GM10248 (cell line): Measurements from ENCODE around the gene HUS1.
"Not testable (repeated sequence)": the region's sequence is repeated elsewhere in the genome, so short reads cannot be mapped to it uniquely, and the experiment has no call there.

ENCODE experiments used
- CTCF ChIA-PET: fragments of 300-600 bp; sonication (Branson Sonifier 250); formaldehyde crosslinking; extraction: SDS; loops from one replicate; lab custom pipeline; 2021; ENCODE audit warnings: antibody characterized with exemption; lab: Yijun Ruan, JAX
- POLR2A ChIA-PET: fragments of 350-650 bp; sonication (Branson Sonifier 250); formaldehyde crosslinking; extraction: SDS; loops from one replicate; lab custom pipeline; 2020; ENCODE audit warnings: antibody characterized with exemption; lab: Yijun Ruan, JAX
- DNase-seq: peaks from one replicate; pipeline ENCODE4 v3.0.0; 2012; ENCODE audit errors: extremely low spot score
- TF ChIP-seq, protein P1 (sequence below): IDR thresholded peaks from 2 replicates; pipeline ENCODE4 v1.5.1; 2012; ENCODE audit warnings: mild to moderate bottlenecking, low read depth; ENCODE audit errors: extremely low read depth, missing control alignments, control extremely low read depth

Gene HUS1

DNA sequence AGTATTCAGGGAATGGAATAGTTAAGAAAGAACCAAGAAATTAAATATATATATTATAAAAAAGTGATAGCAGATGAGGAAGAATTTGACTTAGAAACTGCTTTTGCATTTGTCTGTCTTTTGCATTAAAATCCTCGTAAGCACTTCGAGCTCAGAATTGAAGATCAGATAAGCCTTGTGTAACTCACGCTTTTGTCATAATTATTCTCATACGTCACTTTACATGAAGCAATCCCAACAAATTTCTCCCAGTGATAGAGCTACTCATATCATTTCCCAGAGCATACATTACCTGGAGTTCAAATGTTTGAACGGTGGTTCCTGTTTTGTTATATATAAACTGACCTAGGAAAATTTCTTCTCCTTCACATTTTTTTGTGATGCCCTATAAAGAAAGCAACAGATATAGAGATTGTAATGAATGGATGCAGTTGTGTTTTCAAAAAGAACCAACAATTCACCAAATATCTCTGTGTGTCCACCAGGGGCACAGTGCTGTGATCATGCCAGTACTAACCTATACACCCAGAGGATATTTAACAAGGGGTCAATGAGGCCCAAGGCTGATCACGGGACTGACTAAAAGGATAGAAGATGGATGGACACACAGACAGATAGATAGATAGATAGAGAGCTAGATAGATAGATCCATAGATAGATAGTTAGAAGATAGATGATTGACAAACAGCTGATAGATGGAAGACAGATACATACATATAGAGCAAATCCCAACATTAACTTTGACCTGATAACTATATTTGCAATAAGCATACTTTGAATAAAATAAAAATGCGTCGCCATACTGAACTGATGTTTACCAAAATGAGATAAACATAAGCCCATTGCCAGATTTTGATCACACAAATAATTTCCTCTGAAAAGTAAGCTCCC, 9.3 kb upstream of the HUS1 start:
- no peak for DNase-seq
- CTCF ChIA-PET = interaction anchor here (0.8 to 3.2 kb wide), 11 partner anchors 9 to 121 kb away, joined by 3 to 33 read pairs (median 5); partner anchors contain the start of genes HUS1 and PKD1L1
- POLR2A ChIA-PET = no interaction called here
- TF ChIP-seq, protein P1, sequence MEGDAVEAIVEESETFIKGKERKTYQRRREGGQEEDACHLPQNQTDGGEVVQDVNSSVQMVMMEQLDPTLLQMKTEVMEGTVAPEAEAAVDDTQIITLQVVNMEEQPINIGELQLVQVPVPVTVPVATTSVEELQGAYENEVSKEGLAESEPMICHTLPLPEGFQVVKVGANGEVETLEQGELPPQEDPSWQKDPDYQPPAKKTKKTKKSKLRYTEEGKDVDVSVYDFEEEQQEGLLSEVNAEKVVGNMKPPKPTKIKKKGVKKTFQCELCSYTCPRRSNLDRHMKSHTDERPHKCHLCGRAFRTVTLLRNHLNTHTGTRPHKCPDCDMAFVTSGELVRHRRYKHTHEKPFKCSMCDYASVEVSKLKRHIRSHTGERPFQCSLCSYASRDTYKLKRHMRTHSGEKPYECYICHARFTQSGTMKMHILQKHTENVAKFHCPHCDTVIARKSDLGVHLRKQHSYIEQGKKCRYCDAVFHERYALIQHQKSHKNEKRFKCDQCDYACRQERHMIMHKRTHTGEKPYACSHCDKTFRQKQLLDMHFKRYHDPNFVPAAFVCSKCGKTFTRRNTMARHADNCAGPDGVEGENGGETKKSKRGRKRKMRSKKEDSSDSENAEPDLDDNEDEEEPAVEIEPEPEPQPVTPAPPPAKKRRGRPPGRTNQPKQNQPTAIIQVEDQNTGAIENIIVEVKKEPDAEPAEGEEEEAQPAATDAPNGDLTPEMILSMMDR = no peak

DNA sequence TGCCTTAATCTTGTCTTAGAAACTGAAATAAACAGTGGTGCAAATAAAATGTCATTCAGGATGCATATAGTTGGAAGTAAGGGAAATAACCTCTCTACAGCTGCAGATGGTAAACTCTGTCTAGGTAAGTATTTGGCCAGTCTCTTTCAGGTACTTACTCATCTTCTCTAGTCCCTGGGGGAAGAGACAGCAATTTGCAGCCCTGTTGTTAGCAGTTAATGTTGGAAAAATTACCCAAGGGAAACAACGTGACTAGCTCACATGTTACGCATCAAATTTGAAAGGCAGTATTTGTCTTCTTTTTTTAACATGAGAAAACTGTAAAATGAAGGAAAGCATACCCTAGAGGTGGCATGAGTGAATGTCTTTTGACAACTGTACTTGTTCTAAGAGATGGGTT, 3.2 kb upstream of the HUS1 start:
- TF ChIP-seq, protein P1 = no peak
- ChIA-PET POLR2A (no interaction called here), CTCF (interaction anchor here (0.7 to 2.7 kb wide), 8 partner anchors 9 to 128 kb away, joined by 3 to 16 read pairs (median 6); no protein-coding TSS in a partner anchor)
- no peak for DNase-seq

DNA sequence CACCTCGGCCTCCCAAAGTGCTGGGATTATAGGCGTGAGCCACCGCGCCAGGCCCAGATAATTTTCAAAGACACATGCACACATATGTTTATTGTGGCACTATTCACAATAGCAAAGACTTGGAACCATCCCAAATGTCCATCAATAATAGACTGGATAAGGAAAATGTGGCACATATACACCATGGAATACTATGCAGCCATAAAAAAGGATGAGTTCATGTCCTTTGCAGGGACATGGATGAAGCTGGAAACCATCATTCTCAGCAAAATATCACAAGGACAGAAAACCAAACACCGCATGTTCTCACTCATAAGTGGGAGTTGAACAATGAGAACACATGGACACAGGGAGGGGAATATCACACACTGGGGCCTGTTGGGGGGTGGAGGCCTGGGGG, 1.2 kb upstream of the HUS1 start:
- CTCF ChIA-PET, POLR2A ChIA-PET, DNase-seq: not testable (repeated sequence)

DNA sequence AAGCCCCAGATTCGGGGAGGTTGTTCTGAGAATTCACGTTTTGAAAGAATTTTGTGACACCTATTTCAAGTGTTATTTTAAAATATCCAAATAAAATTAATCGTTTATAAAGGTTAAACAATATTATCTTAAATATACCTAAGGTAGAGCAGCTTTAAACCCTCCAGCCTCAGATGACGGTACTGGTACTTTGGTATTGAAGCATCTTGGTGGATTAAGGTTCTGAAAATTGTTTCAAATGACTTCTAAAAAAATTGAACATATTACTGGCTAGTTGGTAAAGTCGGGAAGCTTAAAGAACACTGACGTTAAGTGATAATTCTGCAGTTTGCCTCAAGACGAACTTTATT, 392 bp upstream of the HUS1 start:
- DNase-seq = no peak
- ChIA-PET CTCF (interaction anchor here (3.5 kb wide), 1 partner anchor 9 kb away, joined by 13 read pairs; no protein-coding TSS in a partner anchor), POLR2A (no interaction called here)
- TF ChIP-seq, protein P1 = no peak

DNA sequence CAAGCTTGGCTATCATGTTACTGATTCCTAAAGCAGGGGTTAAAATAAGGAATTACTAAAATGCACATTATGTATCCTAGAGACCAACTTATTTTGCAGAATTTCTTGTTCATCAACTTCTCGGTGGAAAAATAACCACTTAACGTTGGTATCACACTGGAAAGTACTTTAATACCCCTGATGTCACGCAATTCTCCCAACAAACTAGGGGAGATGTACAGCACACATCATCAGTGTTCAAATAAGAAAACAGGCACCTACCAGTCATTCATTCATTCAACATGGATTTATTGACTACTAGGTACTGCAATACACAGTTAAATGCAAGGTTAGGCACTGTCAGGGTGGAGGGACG, 648 bp downstream of the HUS1 start:
- CTCF ChIA-PET = interaction anchor here (1.4 to 3.5 kb wide), 8 partner anchors 10 to 134 kb away, joined by 4 to 13 read pairs (median 7); no protein-coding TSS in a partner anchor
- POLR2A ChIA-PET = interaction anchor here (1.1 kb wide), 1 partner anchor 10 kb away, joined by 3 read pairs; no protein-coding TSS in a partner anchor
- no peak for DNase-seq
- TF ChIP-seq, protein P1 = no peak

DNA sequence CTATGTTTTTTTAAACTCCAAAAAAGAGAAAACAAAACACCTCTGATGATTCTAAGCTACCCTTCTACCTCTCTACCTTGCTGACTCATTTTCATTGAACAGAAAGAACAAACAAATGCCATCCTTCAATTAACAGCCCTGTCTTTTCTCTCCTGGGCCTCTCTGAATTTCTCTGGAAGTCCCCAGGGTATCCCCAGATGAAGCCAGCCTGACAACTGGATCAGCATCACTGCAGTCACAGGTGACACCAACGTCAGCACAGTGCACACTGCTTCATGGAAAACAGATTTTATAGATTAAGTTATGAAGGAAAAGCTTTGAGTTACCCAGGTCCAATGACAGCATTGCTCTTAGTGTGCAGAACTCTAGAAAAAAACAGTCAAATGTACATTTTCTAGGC, 5.7 kb downstream of the HUS1 start:
- CTCF ChIA-PET = interaction anchor here (0.8 to 4.6 kb wide), 7 partner anchors 9 to 137 kb away, joined by 3 to 37 read pairs (median 7); no protein-coding TSS in a partner anchor
- DNase-seq = no peak
- POLR2A ChIA-PET = no interaction called here
- TF ChIP-seq, protein P1 = no peak

DNA sequence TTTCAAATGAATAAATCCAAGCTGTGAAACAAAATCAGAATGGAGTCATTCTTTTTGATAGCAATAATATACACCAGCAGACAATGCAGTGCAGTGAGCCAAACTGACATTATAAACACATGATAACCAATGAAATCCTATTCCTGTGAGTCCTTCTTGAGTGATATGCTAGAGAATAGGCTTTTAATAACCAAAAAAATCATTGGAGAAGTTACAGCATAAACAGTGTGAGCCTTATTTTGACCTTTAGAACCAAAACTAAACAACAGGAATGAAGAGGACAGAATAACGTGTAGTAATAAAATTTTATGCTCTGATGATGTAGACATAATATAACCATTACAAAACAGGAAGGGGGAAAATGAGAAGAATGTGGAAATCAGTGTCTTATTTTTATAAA, 8.7 kb downstream of the HUS1 start:
- CTCF ChIA-PET = interaction anchor here (1.6 to 9.3 kb wide), 3 partner anchors 14 to 26 kb away, joined by 4 to 126 read pairs (median 101); partner anchors contain the start of gene PKD1L1
- POLR2A ChIA-PET = interaction anchor here (0.5 kb wide), 1 partner anchor 115 kb away, joined by 6 read pairs; no protein-coding TSS in a partner anchor
- no peak for DNase-seq
- TF ChIP-seq, protein P1 = no peak
